ENCODE data around the gene SLC5A8.

The SLC5A8 gene, protein sequence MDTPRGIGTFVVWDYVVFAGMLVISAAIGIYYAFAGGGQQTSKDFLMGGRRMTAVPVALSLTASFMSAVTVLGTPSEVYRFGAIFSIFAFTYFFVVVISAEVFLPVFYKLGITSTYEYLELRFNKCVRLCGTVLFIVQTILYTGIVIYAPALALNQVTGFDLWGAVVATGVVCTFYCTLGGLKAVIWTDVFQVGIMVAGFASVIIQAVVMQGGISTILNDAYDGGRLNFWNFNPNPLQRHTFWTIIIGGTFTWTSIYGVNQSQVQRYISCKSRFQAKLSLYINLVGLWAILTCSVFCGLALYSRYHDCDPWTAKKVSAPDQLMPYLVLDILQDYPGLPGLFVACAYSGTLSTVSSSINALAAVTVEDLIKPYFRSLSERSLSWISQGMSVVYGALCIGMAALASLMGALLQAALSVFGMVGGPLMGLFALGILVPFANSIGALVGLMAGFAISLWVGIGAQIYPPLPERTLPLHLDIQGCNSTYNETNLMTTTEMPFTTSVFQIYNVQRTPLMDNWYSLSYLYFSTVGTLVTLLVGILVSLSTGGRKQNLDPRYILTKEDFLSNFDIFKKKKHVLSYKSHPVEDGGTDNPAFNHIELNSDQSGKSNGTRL

GRCh38 chr12:101209319-101210302, at the start of gene SLC5A8:
SLC5A8 (minus strand) TSS chr12:101210238; CDS start chr12:101209848, 390 bp downstream.
- FAIRE-seq (no peak), DNase-seq (ENCODE audit: insufficient read length, low spot score) (no peak)
- TF ChIP-seq POLR2A (IDR thresholded peaks at IDR 0.05; ENCODE audit: low read depth, low read length), result no peak

DNA sequence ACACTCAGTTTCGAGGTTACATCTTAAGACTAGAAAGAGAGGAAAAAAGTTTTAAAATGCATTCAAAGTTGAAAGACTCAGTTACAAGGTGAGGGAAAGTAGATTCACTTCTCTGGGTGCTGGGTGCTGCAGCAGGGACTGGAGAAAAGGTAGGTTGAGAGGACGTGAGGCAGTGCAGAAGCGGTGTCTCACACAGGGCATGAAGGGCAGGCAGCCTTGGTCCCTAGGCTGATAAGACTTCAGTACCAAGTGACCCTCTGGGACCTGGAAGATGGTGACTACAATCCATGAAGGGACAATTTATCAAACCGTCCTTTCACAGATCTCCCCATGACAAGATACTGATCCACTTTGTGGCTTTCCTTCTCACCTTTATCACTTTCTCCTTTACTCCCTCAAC, 47.3 kb upstream of the SLC5A8 start:
- no peak for FAIRE-seq
- no peak for TF ChIP-seq POLR2A (IDR thresholded peaks at IDR 0.05; ENCODE audit: low read depth, low read length)
- DNase-seq (ENCODE audit: insufficient read length, low spot score), result no peak

GRCh38 chr12:101256266-101256665, 46.2 kb upstream of the SLC5A8 start:
- no peak for TF ChIP-seq POLR2A (IDR thresholded peaks at IDR 0.05; ENCODE audit: low read depth, low read length)
- DNase-seq (ENCODE audit: insufficient read length, low spot score), result no peak
- FAIRE-seq, result no peak

DNA sequence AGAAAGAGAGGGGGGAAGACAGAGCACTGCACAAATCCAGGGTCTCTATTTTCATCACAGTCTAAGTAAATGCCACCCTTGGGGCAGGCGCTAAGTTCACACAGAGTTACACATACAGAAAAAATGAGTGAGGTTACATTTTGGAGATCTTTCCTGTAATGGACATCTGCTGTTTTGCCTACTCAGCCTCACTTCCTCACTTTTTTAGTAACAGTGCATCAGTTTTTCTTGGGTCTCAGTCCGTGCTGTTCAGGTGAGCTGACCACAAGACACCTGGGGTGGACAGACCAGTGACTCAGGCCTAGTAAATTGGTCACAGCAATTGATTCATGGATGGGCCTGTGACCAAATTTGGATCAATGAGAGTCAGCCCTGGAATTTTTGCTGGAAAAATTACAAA, 33.6 kb upstream of the SLC5A8 start:
- DNase-seq (ENCODE audit: insufficient read length, low spot score) (no peak), FAIRE-seq (no peak)
- no peak for TF ChIP-seq POLR2A (IDR thresholded peaks at IDR 0.05; ENCODE audit: low read depth, low read length)

DNA sequence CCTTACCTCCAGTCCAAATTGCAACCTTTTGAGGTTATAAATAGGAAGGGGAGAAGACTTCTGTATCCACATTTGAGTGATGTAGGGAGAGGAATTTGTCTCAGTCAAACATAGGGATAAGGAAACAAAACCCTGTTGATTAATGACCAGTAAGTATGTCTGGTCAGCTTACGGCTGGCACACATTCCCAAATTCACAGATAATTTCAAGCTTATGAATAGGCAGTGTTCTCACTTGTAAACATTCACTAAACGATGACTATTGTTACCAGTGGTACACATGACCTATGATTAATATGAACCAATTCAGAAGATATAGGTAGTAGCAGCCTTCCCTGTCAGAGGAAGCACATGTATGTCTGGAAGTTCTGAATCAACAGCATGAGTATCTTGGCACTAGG, 33.0 kb upstream of the SLC5A8 start:
- FAIRE-seq (no peak), DNase-seq (ENCODE audit: insufficient read length, low spot score) (no peak)
- TF ChIP-seq POLR2A (IDR thresholded peaks at IDR 0.05; ENCODE audit: low read depth, low read length), result no peak

DNA sequence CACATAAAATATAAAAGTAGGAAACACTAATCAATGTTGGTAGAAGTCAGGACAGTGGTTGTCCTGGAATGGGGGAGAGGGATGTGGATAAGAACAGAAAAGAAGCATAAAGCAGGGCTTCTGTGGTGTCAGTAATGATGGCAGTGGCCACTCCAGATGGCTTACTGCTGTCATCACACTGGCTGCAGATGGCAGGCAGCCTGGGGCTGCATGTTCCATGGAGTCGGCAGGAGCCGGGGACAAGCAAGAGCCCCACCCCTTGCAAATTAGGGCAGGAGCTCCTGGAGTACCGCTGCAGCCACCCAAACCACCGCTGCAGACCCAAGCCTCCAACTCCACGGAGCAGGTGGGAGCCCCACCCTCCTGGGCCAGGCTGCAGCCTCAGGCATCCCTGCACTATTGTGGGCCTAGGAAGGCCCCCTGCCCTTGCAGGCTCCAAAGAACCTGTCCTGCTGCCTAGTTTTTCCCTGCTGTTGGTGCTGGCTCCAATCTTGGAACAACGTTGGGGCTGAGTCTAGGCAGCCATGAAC, 28.8 kb upstream of the SLC5A8 start:
- DNase-seq (ENCODE audit: insufficient read length, low spot score) (no peak), FAIRE-seq (no peak)
- TF ChIP-seq POLR2A (IDR thresholded peaks at IDR 0.05; ENCODE audit: low read depth, low read length), result no peak

- no peak for FAIRE-seq
- no peak for TF ChIP-seq POLR2A (IDR thresholded peaks at IDR 0.05; ENCODE audit: low read depth, low read length)
Observed at GRCh38 chr12:101238306-101238705, 28.3 kb upstream of the SLC5A8 start.

DNA sequence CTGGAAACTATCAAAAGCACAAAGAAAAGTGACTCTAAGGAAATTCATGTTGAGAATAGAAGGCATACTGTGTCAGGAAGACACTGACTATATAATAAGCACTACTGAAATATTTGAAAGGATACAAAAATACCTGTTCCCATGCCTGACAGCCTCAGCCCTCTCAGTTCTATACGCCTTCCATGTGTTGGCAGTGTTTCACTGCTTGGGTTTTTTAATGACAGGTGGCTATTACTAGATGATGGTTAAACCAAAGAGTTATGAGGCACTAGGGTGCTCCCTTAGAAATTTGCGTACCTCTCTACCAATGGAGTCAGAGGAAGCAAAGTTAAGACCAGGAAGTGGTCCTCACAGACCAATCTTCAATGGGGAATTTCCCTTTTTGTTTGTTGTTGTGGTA, 25.6 kb upstream of the SLC5A8 start:
- TF ChIP-seq POLR2A (IDR thresholded peaks at IDR 0.05; ENCODE audit: low read depth, low read length), result no peak
- no peak for DNase-seq (ENCODE audit: insufficient read length, low spot score)
- FAIRE-seq, result no peak

More at GRCh38 chr12:101238306-101238705, 28.3 kb upstream of the SLC5A8 start:
- DNase-seq (ENCODE audit: insufficient read length, low spot score), result no peak

DNA sequence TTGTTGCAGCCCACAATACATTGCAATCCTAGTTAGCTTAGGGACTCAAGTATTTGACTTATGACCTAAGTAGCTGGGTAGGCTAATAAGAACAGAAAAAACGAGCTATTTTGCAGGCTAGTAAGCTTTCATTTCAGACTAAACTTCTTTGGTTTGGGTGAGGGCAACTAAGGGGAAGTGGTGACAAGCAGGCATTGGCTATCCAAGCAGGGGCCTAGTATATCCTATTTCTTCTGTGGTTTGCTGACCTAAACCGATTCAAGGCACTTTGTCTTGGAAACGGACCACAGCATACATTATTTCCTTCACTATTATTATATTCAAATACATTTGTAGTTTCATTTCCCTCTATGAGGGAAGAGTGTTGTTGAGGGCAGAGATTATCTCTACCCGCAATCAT, 21.6 kb upstream of the SLC5A8 start:
- no peak for FAIRE-seq
- DNase-seq (ENCODE audit: insufficient read length, low spot score), result no peak
- no peak for TF ChIP-seq POLR2A (IDR thresholded peaks at IDR 0.05; ENCODE audit: low read depth, low read length)

GRCh38 chr12:101230547-101230946, 20.5 kb upstream of the SLC5A8 start:
- TF ChIP-seq POLR2A (IDR thresholded peaks at IDR 0.05; ENCODE audit: low read depth, low read length), result no peak
- FAIRE-seq, result peak; percentile 94
- peak; percentile 38 for DNase-seq (ENCODE audit: insufficient read length, low spot score)

- no peak for TF ChIP-seq POLR2A (IDR thresholded peaks at IDR 0.05; ENCODE audit: low read depth, low read length)
- FAIRE-seq, result no peak
- no peak for DNase-seq (ENCODE audit: insufficient read length, low spot score)
Observed at GRCh38 chr12:101229841-101230241, 19.8 kb upstream of the SLC5A8 start.

- no peak for TF ChIP-seq POLR2A (IDR thresholded peaks at IDR 0.05; ENCODE audit: low read depth, low read length)
- DNase-seq (ENCODE audit: insufficient read length, low spot score) (no peak), FAIRE-seq (no peak)
Observed at GRCh38 chr12:101221301-101221700, 11.3 kb upstream of the SLC5A8 start.

GRCh38 chr12:101216810-101217209, 6.8 kb upstream of the SLC5A8 start:
- FAIRE-seq (no peak), DNase-seq (ENCODE audit: insufficient read length, low spot score) (no peak)
- TF ChIP-seq POLR2A (IDR thresholded peaks at IDR 0.05; ENCODE audit: low read depth, low read length), result no peak

Measured in H54 (cell line).